ENCODE data around the gene MRPL9. TPM values are rescaled to one million over a fixed set of nuclear protein-coding genes. Genes with fewer than 3 reads are reported as not detected.
A peak's percentile ranks its signal among the peaks of the same experiment; 100 is the strongest.

The MRPL9 gene
- total and polyA plus RNA-seq, 4 experiments from 2014 or later, result 75.5 to 160 (median 108) TPM

- Histone ChIP-seq H3K9me3 (ENCODE audit: control insufficient read depth in 1 of 2, low read length in 2 of 2) (no peaks in the 10 kb centered on the region), H3K4me3 (ENCODE audit: low read length in 2 of 2) (peak overlapping the region; percentile 31 to 66), H3K27me3 (ENCODE audit: insufficient read depth, low read length) (no peaks in the 10 kb centered on the region), H3K27ac (ENCODE audit: low read depth, low read length) (peak overlapping the region; percentile 72), H3K4me1 (ENCODE audit: insufficient read depth, low read length) (peaks cover 16% of the 10 kb centered on the region), H3K36me3 (ENCODE audit: insufficient read depth, low read length) (peaks cover 16% of the 10 kb centered on the region)
- CTCF ChIA-PET (ENCODE audit: partially characterized antibody), result interaction anchor here (1.0 to 3.4 kb wide), 6 partner anchors 25 to 238 kb away, joined by 3 to 32 read pairs (median 6); partner anchors contain the start of gene TDRKH
- H3K9me3 Mint-ChIP-seq, result no peaks in the 10 kb centered on the region
- H3K4me3 Mint-ChIP-seq, result peak overlapping the region; percentile 86 to 97 (median 92)
- intact Hi-C loops (cut with micrococcal nuclease), result loop anchor here (1.0 kb wide), 3 partner anchors 26 to 437 kb away; partner anchors contain the start of genes PI4KB and TDRKH
- peaks cover 17 to 40% of the 10 kb centered on the region in 2 donors for H3K36me3 Mint-ChIP-seq
- H3K27me3 Mint-ChIP-seq, result no peaks in the 10 kb centered on the region
- POLR2A ChIA-PET (ENCODE audit: partially characterized antibody), result interaction anchor here (0.7 to 2.4 kb wide), 17 partner anchors 9 to 437 kb away, joined by 3 to 25 read pairs (median 4); partner anchors contain the start of genes C2CD4D, PI4KB, RORC and S100A11
- DNase-seq, result no peak
- peaks cover 12 to 30% (median 21%) of the 10 kb centered on the region in 4 donors for H3K4me1 Mint-ChIP-seq
- peak overlapping the region; percentile 90 to 99 (median 96) for H3K27ac Mint-ChIP-seq
Observed at GRCh38 chr1:151763990-151764389, 694 bp upstream of the MRPL9 start.

- H3K9me3 Mint-ChIP-seq, result no peaks in the 10 kb centered on the region
- no peaks in the 10 kb centered on the region for H3K27me3 Mint-ChIP-seq
- DNase-seq, result no peak
- no peak overlapping the region for H3K27ac ChIP-seq (ENCODE audit: low read depth, low read length)
- peaks cover 23% of the 10 kb centered on the region for H3K36me3 ChIP-seq (ENCODE audit: insufficient read depth, low read length)
- peaks cover 12 to 30% (median 21%) of the 10 kb centered on the region in 4 donors for H3K4me1 Mint-ChIP-seq
- H3K4me3 ChIP-seq (ENCODE audit: low read length in 2 of 2), result no peak overlapping the region
- CTCF ChIA-PET (ENCODE audit: partially characterized antibody), result interaction anchor here (1.6 kb wide), 1 partner anchor 26 kb away, joined by 4 read pairs; no protein-coding TSS in a partner anchor
- no peaks in the 10 kb centered on the region for H3K9me3 ChIP-seq (ENCODE audit: control insufficient read depth in 1 of 2, low read length in 2 of 2)
- no peaks in the 10 kb centered on the region for H3K27me3 ChIP-seq (ENCODE audit: insufficient read depth, low read length)
- peak overlapping the region in 5 of 8 donors; percentile 29 to 53 (median 43) for H3K4me3 Mint-ChIP-seq
- POLR2A ChIA-PET (ENCODE audit: partially characterized antibody), result interaction anchor here (0.6 to 1.3 kb wide), 2 partner anchors 15 to 29 kb away, joined by 3 read pairs; no protein-coding TSS in a partner anchor
- H3K36me3 Mint-ChIP-seq, result peaks cover 20 to 56% of the 10 kb centered on the region in 2 donors
- peak overlapping the region in 5 of 7 donors; percentile 29 to 65 (median 56) for H3K27ac Mint-ChIP-seq
- H3K4me1 ChIP-seq (ENCODE audit: insufficient read depth, low read length), result peaks cover 16% of the 10 kb centered on the region
- intact Hi-C loops (cut with micrococcal nuclease), result no loop called here
Observed at GRCh38 chr1:151760597-151761385, 2.5 kb downstream of the MRPL9 start.

GRCh38 chr1:151759241-151759640 is 4.1 kb downstream of the MRPL9 start:
- no peak overlapping the region for H3K4me3 Mint-ChIP-seq
- ChIA-PET POLR2A (ENCODE audit: partially characterized antibody) (interaction anchor here (1.3 kb wide), 1 partner anchor 17 kb away, joined by 3 read pairs; no protein-coding TSS in a partner anchor), CTCF (ENCODE audit: partially characterized antibody) (interaction anchor here (0.7 to 1.6 kb wide), 4 partner anchors 9 to 73 kb away, joined by 3 to 4 read pairs (median 4); no protein-coding TSS in a partner anchor)
- Histone ChIP-seq H3K4me1 (ENCODE audit: insufficient read depth, low read length) (peaks cover 14% of the 10 kb centered on the region), H3K36me3 (ENCODE audit: insufficient read depth, low read length) (peaks cover 23% of the 10 kb centered on the region), H3K27me3 (ENCODE audit: insufficient read depth, low read length) (no peaks in the 10 kb centered on the region), H3K4me3 (ENCODE audit: low read length in 2 of 2) (no peak overlapping the region), H3K27ac (ENCODE audit: low read depth, low read length) (no peak overlapping the region), H3K9me3 (ENCODE audit: control insufficient read depth in 1 of 2, low read length in 2 of 2) (no peaks in the 10 kb centered on the region)
- H3K27ac Mint-ChIP-seq, result no peak overlapping the region
- no peak for DNase-seq
- peaks cover 10 to 24% (median 18%) of the 10 kb centered on the region in 4 donors for H3K4me1 Mint-ChIP-seq
- intact Hi-C loops (cut with micrococcal nuclease), result no loop called here
- peaks cover 20 to 60% of the 10 kb centered on the region in 2 donors for H3K36me3 Mint-ChIP-seq
- H3K9me3 Mint-ChIP-seq, result no peaks in the 10 kb centered on the region
- no peaks in the 10 kb centered on the region for H3K27me3 Mint-ChIP-seq

- no peak overlapping the region for H3K4me3 Mint-ChIP-seq
- POLR2A ChIA-PET (ENCODE audit: partially characterized antibody), result interaction anchor here (0.6 kb wide), 1 partner anchor 146 kb away, joined by 3 read pairs; no protein-coding TSS in a partner anchor
- H3K9me3 Mint-ChIP-seq, result no peaks in the 10 kb centered on the region
- H3K4me1 Mint-ChIP-seq, result peaks cover 0 to 3% (median 0%) of the 10 kb centered on the region in 4 donors
- no peak for DNase-seq
- H3K36me3 Mint-ChIP-seq, result peaks cover 18 to 39% of the 10 kb centered on the region in 2 donors
- Histone ChIP-seq H3K4me3 (ENCODE audit: low read length in 2 of 2) (no peak overlapping the region), H3K4me1 (ENCODE audit: insufficient read depth, low read length) (no peaks in the 10 kb centered on the region), H3K36me3 (ENCODE audit: insufficient read depth, low read length) (peaks cover 21% of the 10 kb centered on the region), H3K27me3 (ENCODE audit: insufficient read depth, low read length) (no peaks in the 10 kb centered on the region), H3K9me3 (ENCODE audit: control insufficient read depth in 1 of 2, low read length in 2 of 2) (no peaks in the 10 kb centered on the region), H3K27ac (ENCODE audit: low read depth, low read length) (no peak overlapping the region)
- H3K27ac Mint-ChIP-seq, result peak overlapping the region in 1 of 7 donors; percentile 29
- H3K27me3 Mint-ChIP-seq, result peaks cover 0 to 3% of the 10 kb centered on the region in 2 donors
- intact Hi-C loops (cut with micrococcal nuclease), result no loop called here
- CTCF ChIA-PET (ENCODE audit: partially characterized antibody), result no interaction called here
Observed at GRCh38 chr1:151756291-151756690, 7.0 kb downstream of the MRPL9 start.

- no peak for DNase-seq
- Histone ChIP-seq H3K27me3 (ENCODE audit: insufficient read depth, low read length) (no peaks in the 10 kb centered on the region), H3K27ac (ENCODE audit: low read depth, low read length) (no peak overlapping the region), H3K4me3 (ENCODE audit: low read length in 2 of 2) (no peak overlapping the region), H3K36me3 (ENCODE audit: insufficient read depth, low read length) (no peaks in the 10 kb centered on the region), H3K9me3 (ENCODE audit: control insufficient read depth in 1 of 2, low read length in 2 of 2) (no peaks in the 10 kb centered on the region), H3K4me1 (ENCODE audit: insufficient read depth, low read length) (no peaks in the 10 kb centered on the region)
- Mint-ChIP-seq H3K4me3 (no peak overlapping the region), H3K4me1 (no peaks in the 10 kb centered on the region), H3K9me3 (peaks cover 0 to 21% (median 11%) of the 10 kb centered on the region in 8 donors), H3K27me3 (no peaks in the 10 kb centered on the region), H3K27ac (peak overlapping the region in 1 of 7 donors; percentile 48), H3K36me3 (peaks cover 3 to 9% of the 10 kb centered on the region in 2 donors)
- POLR2A ChIA-PET (ENCODE audit: partially characterized antibody), result no interaction called here
- intact Hi-C loops (cut with micrococcal nuclease), result no loop called here
- CTCF ChIA-PET (ENCODE audit: partially characterized antibody), result no interaction called here
Observed at GRCh38 chr1:151741516-151741915, 21.8 kb downstream of the MRPL9 start.

- peaks cover 3 to 9% of the 10 kb centered on the region in 2 donors for H3K36me3 Mint-ChIP-seq
- CTCF ChIA-PET (ENCODE audit: partially characterized antibody), result no interaction called here
- no peak overlapping the region for H3K4me3 Mint-ChIP-seq
- H3K36me3 ChIP-seq (ENCODE audit: insufficient read depth, low read length), result no peaks in the 10 kb centered on the region
- no peaks in the 10 kb centered on the region for H3K4me1 Mint-ChIP-seq
- H3K4me1 ChIP-seq (ENCODE audit: insufficient read depth, low read length), result no peaks in the 10 kb centered on the region
- H3K27ac Mint-ChIP-seq, result no peak overlapping the region
- POLR2A ChIA-PET (ENCODE audit: partially characterized antibody), result no interaction called here
- H3K9me3 Mint-ChIP-seq, result peaks cover 0 to 21% (median 13%) of the 10 kb centered on the region in 8 donors
- H3K27me3 ChIP-seq (ENCODE audit: insufficient read depth, low read length), result no peaks in the 10 kb centered on the region
- no peak overlapping the region for H3K4me3 ChIP-seq (ENCODE audit: low read length in 2 of 2)
- H3K27me3 Mint-ChIP-seq, result no peaks in the 10 kb centered on the region
- no peak for DNase-seq
- no peak overlapping the region for H3K27ac ChIP-seq (ENCODE audit: low read depth, low read length)
- intact Hi-C loops (cut with micrococcal nuclease), result loop anchor here (5.0 kb wide), 1 partner anchor 98 kb away; the partner anchor contains the start of gene C2CD4D
- no peaks in the 10 kb centered on the region for H3K9me3 ChIP-seq (ENCODE audit: control insufficient read depth in 1 of 2, low read length in 2 of 2)
Observed at GRCh38 chr1:151739590-151740355, 23.5 kb downstream of the MRPL9 start.
